K562 (cell line): Measurements from ENCODE around the gene GPN3. TPM values are rescaled to one million over a fixed set of nuclear protein-coding genes. Genes with fewer than 3 reads are reported as not detected.

Source experiments
- CTCFL ChIP-seq: IDR thresholded peaks from 2 replicates; pipeline ENCODE4 v1.6.1; 2011; ENCODE audit warnings: borderline replicate concordance, low read depth, mild to moderate bottlenecking, moderate library complexity, low read length; ENCODE audit not compliant: insufficient read depth, poor library complexity, severe bottlenecking
- DDX20 ChIP-seq: fragments of 450-650 bp; IDR thresholded peaks from 2 replicates; pipeline ENCODE4 v1.6.1; 2016; ENCODE audit warnings: missing genetic modification characterization, low read depth, mild to moderate bottlenecking, missing compliant biosample characterization, moderate library complexity
- EP300 ChIP-seq: IDR thresholded peaks from 2 replicates; pipeline ENCODE4 v1.6.1; 2012; ENCODE audit warnings: low read length, improper control_type of control experiment
- MAZ ChIP-seq, 2 experiments: fragments of 450-650 bp in 1 of 2; sonication (generic) in 1 of 2; formaldehyde crosslinking; IDR thresholded peaks in 1 of 2; conservative IDR thresholded peaks in 1 of 2; 2 replicates each; pipeline versions ENCODE4 v1.4.0 to v1.5.0; 2020; ENCODE audit warnings: mild to moderate bottlenecking in 1 of 2, missing genetic modification reagents in 1 of 2
- ZFP91 ChIP-seq: sonication (generic); formaldehyde crosslinking; IDR thresholded peaks from 2 replicates; pipeline ENCODE4 v1.8.0; 2022; ENCODE audit warnings: mild to moderate bottlenecking, missing genetic modification reagents
- ZNF609 ChIP-seq: sonication (generic); formaldehyde crosslinking; IDR thresholded peaks from 2 replicates; pipeline ENCODE4 v1.8.1; 2023; ENCODE audit warnings: missing genetic modification reagents, mild to moderate bottlenecking, borderline replicate concordance
- polyA plus RNA-seq, 8 experiments: library from polyadenylated mRNA; depleted of rRNA in 4 of 8; stranded (reverse) in 5 of 8; unstranded in 3 of 8; fragments of >200 nt; fragmentation: Nextera tagmentation in 2 of 8; fragmentation: Illumina TruSeq in 1 of 8; extraction: Ambion mirVana in 2 of 8; extraction: Trizol in 1 of 8; gene quantifications; 2 replicates each; pipeline versions ENCODE4 v1.2.1 to v1.2.3, GENCODE V29; 2011 to 2014; ENCODE audit warnings: inconsistent platforms in 1 of 8, missing spikeins in 1 of 8
- total RNA-seq, 7 experiments: library from RNA; depleted of rRNA in 6 of 7; stranded (reverse); fragments of >200 nt in 6 of 7; fragmentation: Illumina TruSeq in 2 of 7; extraction: Trizol in 2 of 7; gene quantifications; 2 replicates each; pipeline versions ENCODE4 v1.2.1 to v1.2.3, GENCODE V29; 2011 to 2021; ENCODE audit warnings: low replicate concordance in 1 of 7
- TF ChIP-seq, protein P1 (sequence below): sonication (generic); formaldehyde crosslinking; IDR thresholded peaks from 2 replicates; pipeline ENCODE4 v1.8.0; 2022; ENCODE audit warnings: missing genetic modification reagents, mild to moderate bottlenecking, moderate library complexity, borderline replicate concordance

GPN3 gene
- total and polyA plus RNA-seq, 9 of the 15 experiments (the other 6 are each of a cell fraction or from before 2014, with no cell fraction given): 35.8 to 123 (median 64.2) TPM

DNA sequence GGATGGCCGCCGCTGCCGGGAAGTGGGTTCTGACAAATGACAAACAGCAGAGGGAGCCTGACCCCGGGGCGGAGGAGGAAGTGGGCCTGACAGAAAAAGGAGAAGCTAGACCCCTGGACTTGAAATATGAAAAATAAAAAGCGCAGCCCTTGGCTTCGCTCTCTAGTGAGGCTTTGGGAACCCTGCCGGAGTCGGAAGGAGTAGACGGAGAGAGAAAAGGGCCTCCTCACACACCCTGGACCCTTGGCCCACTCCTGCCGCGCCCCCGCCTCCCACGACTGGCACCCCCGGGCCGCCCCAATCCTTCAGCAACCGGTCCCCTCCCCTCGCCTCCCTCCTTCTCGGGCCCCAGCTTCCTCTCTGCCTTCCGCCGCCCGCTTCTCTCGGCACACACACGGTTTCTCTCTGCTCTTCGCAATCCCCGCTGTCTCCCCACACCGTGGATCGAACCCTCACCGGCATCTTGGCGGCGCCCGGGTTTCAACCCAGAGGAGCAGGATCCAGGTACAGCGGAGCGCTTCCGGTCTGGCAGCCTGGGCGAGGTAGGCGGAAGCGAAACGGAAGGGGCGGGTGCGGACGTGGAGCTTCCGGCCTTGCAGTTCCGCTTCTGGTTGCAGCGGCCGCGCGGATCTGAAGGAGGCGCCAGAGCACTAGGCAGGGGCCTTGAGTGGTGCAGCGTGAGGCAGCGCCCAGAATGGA is 18.1 kb downstream of the GPN3 start, which contains the start of gene ARPC3 (continued):
- peak; percentile 81; the same call in 1 of the 2 replicates for TF ChIP-seq ZFP91 (CRISPR knock-in tag)
- TF ChIP-seq EP300: 0 out of 2 replicates have a peak, but pooled peaks have one; percentile 20
- TF ChIP-seq MAZ (CRISPR knock-in tag; conservative IDR thresholded peaks at IDR 0.05 in 1 of 2, IDR thresholded peaks at IDR 0.05 in 1 of 2): peak; percentile 43 to 74; a peak in 3 of 4 replicates
- peak; percentile 82; the same call in 1 of the 2 replicates for TF ChIP-seq ZNF609 (CRISPR knock-in tag)
- TF ChIP-seq, protein P1, sequence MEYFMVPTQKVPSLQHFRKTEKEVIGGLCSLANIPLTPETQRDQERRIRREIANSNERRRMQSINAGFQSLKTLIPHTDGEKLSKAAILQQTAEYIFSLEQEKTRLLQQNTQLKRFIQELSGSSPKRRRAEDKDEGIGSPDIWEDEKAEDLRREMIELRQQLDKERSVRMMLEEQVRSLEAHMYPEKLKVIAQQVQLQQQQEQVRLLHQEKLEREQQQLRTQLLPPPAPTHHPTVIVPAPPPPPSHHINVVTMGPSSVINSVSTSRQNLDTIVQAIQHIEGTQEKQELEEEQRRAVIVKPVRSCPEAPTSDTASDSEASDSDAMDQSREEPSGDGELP (CRISPR knock-in tag): peak; percentile 92
- peak; percentile 91 for TF ChIP-seq CTCFL
- no peak for TF ChIP-seq DDX20 (tag)
